OCI-LY7 (cell line): ENCODE data around the gene CERS4. TPM values are rescaled to one million over a fixed set of nuclear protein-coding genes. Genes with fewer than 3 reads are reported as not detected.

Experiments
- BruUV-seq: library from RNA; stranded (reverse); fragments of 400-500 nt; replicated peaks from 2 replicates; lab custom pipeline; 2021; lab: Mats Ljungman, UMichigan
- CTCF ChIA-PET: fragments of 300-600 bp; sonication (Branson Sonifier 250); formaldehyde crosslinking; loops from one replicate; lab custom pipeline; 2022; ENCODE audit warnings: antibody characterized with exemption; ENCODE audit not compliant: unreplicated experiment; lab: Charles Lee
- POLR2A ChIA-PET: fragments of 300-600 bp; sonication (Branson Sonifier 250); formaldehyde crosslinking; loops from one replicate; lab custom pipeline; 2022; ENCODE audit warnings: antibody characterized with exemption; lab: Charles Lee
- DNase-seq: peaks from one replicate; pipeline ENCODE4 v3.0.0-alpha.2; 2015; ENCODE audit warnings: low spot score
- H2AFZ ChIP-seq: fragments of 200-600 bp; sonication (generic), shearing (Covaris generic); 2 replicates; pipeline ENCODE4 v1.6.1; 2014; ENCODE audit warnings: mild to moderate bottlenecking, antibody characterized with exemption, low read length, moderate library complexity
- H3K27ac ChIP-seq: fragments of 200-600 bp; sonication (generic); 2 replicates; pipeline ENCODE4 v1.5.1; 2014; ENCODE audit warnings: mixed run types, low read depth, mild to moderate bottlenecking, moderate library complexity, low read length, inconsistent platforms; ENCODE audit not compliant: poor library complexity, severe bottlenecking
- H3K36me3 ChIP-seq: fragments of 200-600 bp; sonication (generic); 2 replicates; pipeline ENCODE4 v1.6.1; 2014; ENCODE audit warnings: mild to moderate bottlenecking, antibody characterized with exemption, low read length, moderate library complexity, mixed read lengths; ENCODE audit not compliant: insufficient read depth
- H3K4me1 ChIP-seq: fragments of 200-600 bp; sonication (generic); 2 replicates; pipeline ENCODE4 v1.5.1; 2014; ENCODE audit warnings: mild to moderate bottlenecking, low read length; ENCODE audit not compliant: insufficient read depth, poor library complexity, severe bottlenecking
- H3K4me2 ChIP-seq: fragments of 200-600 bp; sonication (generic); 2 replicates; pipeline ENCODE4 v1.6.1; 2014; ENCODE audit warnings: mild to moderate bottlenecking, low read length
- H3K4me3 ChIP-seq: fragments of 200-600 bp; sonication (generic); 2 replicates; pipeline ENCODE4 v1.5.1; 2014; ENCODE audit warnings: mild to moderate bottlenecking, low read depth, low read length; ENCODE audit not compliant: poor library complexity, severe bottlenecking
- H3K79me2 ChIP-seq: fragments of 200-600 bp; sonication (generic); 2 replicates; pipeline ENCODE4 v1.6.1; 2016; ENCODE audit warnings: low read depth, mild to moderate bottlenecking, low read length, moderate library complexity, mixed read lengths; ENCODE audit not compliant: insufficient read depth
- H3K9me2 ChIP-seq: fragments of 200-600 bp; sonication (generic); 2 replicates; pipeline ENCODE4 v1.6.1; 2016; ENCODE audit warnings: mild to moderate bottlenecking, low read length, mixed read lengths; ENCODE audit not compliant: insufficient read depth
- H3K9me3 ChIP-seq: fragments of 200-600 bp; sonication (generic); 2 replicates; pipeline ENCODE4 v1.6.1; 2014; ENCODE audit warnings: mild to moderate bottlenecking, mixed run types, low read length, mixed read lengths
- H4K20me1 ChIP-seq: fragments of 200-600 bp; sonication (generic); 2 replicates; pipeline ENCODE4 v1.6.1; 2014; ENCODE audit warnings: mild to moderate bottlenecking, antibody characterized with exemption, low read length, moderate library complexity, mixed read lengths; ENCODE audit not compliant: insufficient read depth
- CTCF ChIP-seq: fragments of 200-600 bp; sonication (generic); conservative IDR thresholded peaks from 2 replicates; pipeline ENCODE4 v1.5.1; 2014; ENCODE audit warnings: mild to moderate bottlenecking, antibody characterized with exemption, low read length, moderate library complexity, mixed read lengths
- EZH2phosphoT487 ChIP-seq: fragments of 200-600 bp; sonication (generic); IDR thresholded peaks from 2 replicates; pipeline ENCODE4 v1.6.1; 2018; ENCODE audit warnings: low read depth, borderline replicate concordance, mild to moderate bottlenecking, mixed run types, antibody characterized with exemption, low read length, moderate library complexity, mixed read lengths
- intact Hi-C: fragments of 100-400 bp; cut with micrococcal nuclease; formaldehyde crosslinking; loops from one replicate; pipeline ENCODE4 v1.10.0; 2022; ENCODE audit not compliant: unreplicated experiment
- total RNA-seq, 2 experiments: library from RNA; depleted of rRNA in 1 of 2; stranded (reverse); fragments of >200 nt in 1 of 2; shearing (Covaris generic) in 1 of 2; gene quantifications; 2 replicates each; pipeline ENCODE4 v1.2.3, GENCODE V29; 2014 to 2022

The CERS4 gene
- total RNA-seq, 2 experiments from 2014 or later = 36.8 to 54.9 TPM

DNA sequence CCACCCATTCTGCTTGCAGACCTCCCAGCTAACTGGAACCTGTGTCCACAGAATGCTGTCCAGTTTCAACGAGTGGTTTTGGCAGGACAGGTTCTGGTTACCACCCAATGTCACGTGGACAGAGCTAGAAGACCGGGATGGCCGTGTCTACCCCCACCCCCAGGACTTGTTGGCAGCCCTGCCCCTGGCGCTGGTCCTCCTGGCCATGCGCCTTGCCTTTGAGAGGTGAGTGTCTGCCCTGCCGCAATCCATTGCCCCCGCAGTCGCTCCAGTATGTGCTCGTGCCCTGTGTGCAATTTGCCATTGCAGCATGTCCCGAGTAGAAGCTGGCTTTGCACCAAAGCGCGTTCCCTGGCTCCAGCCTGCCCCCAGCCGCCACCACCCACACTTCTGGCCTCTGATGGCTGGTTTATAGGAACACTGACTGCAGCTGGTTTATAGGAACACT lies 41.9 kb downstream of the CERS4 start:
- Histone ChIP-seq H3K4me2 (no peak overlapping the region), H3K9me3 (no peaks in the 10 kb centered on the region), H3K4me1 (no peaks in the 10 kb centered on the region), H3K36me3 (peaks cover 17% of the 10 kb centered on the region), H3K79me2 (no peaks in the 10 kb centered on the region), H2AFZ (no peak overlapping the region), H3K27ac (no peak overlapping the region), H3K4me3 (no peak overlapping the region), H4K20me1 (no peaks in the 10 kb centered on the region), H3K9me2 (no peaks in the 10 kb centered on the region)
- intact Hi-C loops = no loop called here
- no peak for DNase-seq
- ChIA-PET CTCF (no interaction called here), POLR2A (interaction anchor here (0.5 to 0.7 kb wide), 3 partner anchors 36 to 256 kb away, joined by 3 to 4 read pairs (median 3); no protein-coding TSS in a partner anchor)
- BruUV-seq = no TSS peak
- TF ChIP-seq EZH2phosphoT487 (no peak), CTCF (no peak)

DNA sequence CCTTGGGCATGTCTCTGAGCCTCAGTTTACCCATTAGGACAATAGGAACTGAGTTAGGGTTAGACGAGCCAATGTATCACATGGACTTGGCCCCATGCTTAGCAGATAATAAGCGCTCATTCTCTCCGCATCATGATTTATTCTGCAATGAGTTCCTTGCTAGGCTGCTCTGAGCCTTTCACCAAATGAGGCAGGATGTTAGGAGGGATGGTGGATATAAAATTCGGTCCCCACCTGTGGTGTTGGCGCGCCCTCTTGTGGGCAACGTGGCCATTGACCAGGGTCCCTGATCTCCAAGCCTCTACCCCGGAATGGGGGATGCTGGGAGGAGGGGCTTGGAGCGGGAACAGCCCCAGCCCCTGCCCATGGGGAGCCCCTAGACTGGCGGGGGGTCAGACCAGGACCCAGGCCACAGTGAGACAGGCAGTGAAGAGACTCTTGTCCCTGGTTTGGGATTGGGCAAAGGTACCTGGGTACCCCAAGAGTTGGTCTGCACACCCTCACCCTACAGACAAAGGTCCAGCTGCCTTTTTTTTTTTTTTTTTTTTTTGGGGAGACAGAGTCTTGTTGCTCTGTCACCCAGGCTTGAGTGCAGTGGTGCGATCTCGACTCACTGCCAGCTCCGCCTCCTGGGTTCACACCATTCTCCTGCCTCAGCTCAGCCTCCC lies 43.9 kb downstream of the CERS4 start:
- H4K20me1 ChIP-seq = no peaks in the 10 kb centered on the region
- H3K9me2 ChIP-seq = no peaks in the 10 kb centered on the region
- peak; percentile 97 for TF ChIP-seq CTCF
- TF ChIP-seq EZH2phosphoT487 = no peak
- CTCF ChIA-PET = interaction anchor here (0.6 kb wide), 2 partner anchors 174 to 192 kb away, joined by 4 to 5 read pairs; no protein-coding TSS in a partner anchor
- intact Hi-C loops = loop anchor here (1.0 kb wide), 2 partner anchors 95 to 309 kb away; no protein-coding TSS in a partner anchor
- POLR2A ChIA-PET = interaction anchor here (0.6 kb wide), 1 partner anchor 61 kb away, joined by 4 read pairs; no protein-coding TSS in a partner anchor
- no peaks in the 10 kb centered on the region for H3K79me2 ChIP-seq
- no peak overlapping the region for H3K4me2 ChIP-seq
- H3K4me3 ChIP-seq = no peak overlapping the region
- peak; percentile 84 for DNase-seq
- H3K9me3 ChIP-seq = no peaks in the 10 kb centered on the region
- no peak overlapping the region for H3K27ac ChIP-seq
- no peaks in the 10 kb centered on the region for H3K4me1 ChIP-seq
- peaks cover 30% of the 10 kb centered on the region for H3K36me3 ChIP-seq
- no TSS peak for BruUV-seq
- no peak overlapping the region for H2AFZ ChIP-seq

DNA sequence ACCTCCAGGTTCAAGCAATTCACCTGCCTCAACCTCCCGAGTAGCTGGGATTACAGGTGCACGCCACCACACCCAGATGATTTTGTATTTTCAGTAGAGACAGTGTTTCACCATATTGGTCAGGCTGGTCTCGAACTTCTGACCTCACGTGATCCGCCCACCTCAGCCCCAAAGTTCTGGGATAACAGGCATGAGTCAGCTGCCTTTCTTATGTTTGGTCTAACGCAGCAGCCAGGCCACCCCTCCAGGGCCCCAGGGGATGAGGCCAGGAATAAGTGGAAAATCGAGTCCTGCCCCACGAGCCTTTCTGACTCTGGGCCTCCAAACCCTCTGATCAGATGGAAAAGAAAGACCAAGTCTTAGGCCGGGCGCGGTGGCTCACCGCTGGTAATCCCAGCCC lies 44.5 kb downstream of the CERS4 start:
- BruUV-seq = no TSS peak
- ChIA-PET CTCF (no interaction called here), POLR2A (no interaction called here)
- intact Hi-C loops = loop anchor here (1.0 kb wide), 2 partner anchors 95 to 309 kb away; no protein-coding TSS in a partner anchor
- H3K4me1 ChIP-seq = no peaks in the 10 kb centered on the region
- no peak overlapping the region for H3K27ac ChIP-seq
- no peak for DNase-seq
- no peak overlapping the region for H2AFZ ChIP-seq
- no peaks in the 10 kb centered on the region for H4K20me1 ChIP-seq
- TF ChIP-seq EZH2phosphoT487 = no peak
- TF ChIP-seq CTCF = no peak
- H3K4me3 ChIP-seq = no peak overlapping the region
- no peak overlapping the region for H3K4me2 ChIP-seq
- peaks cover 29% of the 10 kb centered on the region for H3K36me3 ChIP-seq
- no peaks in the 10 kb centered on the region for H3K9me3 ChIP-seq
- H3K79me2 ChIP-seq = no peaks in the 10 kb centered on the region
- no peaks in the 10 kb centered on the region for H3K9me2 ChIP-seq
